Measurements from ENCODE around the gene FGF4.

FGF4 gene

GRCh38 chr11:69726019-69726418, 49.1 kb downstream of the FGF4 start:
- no peak for DNase-seq (ENCODE audit: low read depth)

GRCh38 chr11:69721745-69722144, 53.4 kb downstream of the FGF4 start:
- no peak for DNase-seq (ENCODE audit: low read depth)

GRCh38 chr11:69721106-69721505, 54.0 kb downstream of the FGF4 start:
- no peak for DNase-seq (ENCODE audit: low read depth)

All from GM04503 (cell line).